ACHN (cell line): ENCODE results near the gene ARL5C.
"Not testable (repeated sequence)": the region's sequence is repeated elsewhere in the genome, so short reads cannot be mapped to it uniquely, and the experiment has no call there.

Experiments
- DNase-seq: peaks from one replicate; pipeline ENCODE4 v3.0.0-alpha.2; 2015
- in situ Hi-C: cut with HindIII; loops from 2 replicates; pipeline ENCODE4 v1.10.0; 2017; ENCODE audit warnings: low sequenced_read_pairs, low pct_ligation_motif_present, low pct_unique_long_range_greater_than_20kb

The ARL5C gene

DNA sequence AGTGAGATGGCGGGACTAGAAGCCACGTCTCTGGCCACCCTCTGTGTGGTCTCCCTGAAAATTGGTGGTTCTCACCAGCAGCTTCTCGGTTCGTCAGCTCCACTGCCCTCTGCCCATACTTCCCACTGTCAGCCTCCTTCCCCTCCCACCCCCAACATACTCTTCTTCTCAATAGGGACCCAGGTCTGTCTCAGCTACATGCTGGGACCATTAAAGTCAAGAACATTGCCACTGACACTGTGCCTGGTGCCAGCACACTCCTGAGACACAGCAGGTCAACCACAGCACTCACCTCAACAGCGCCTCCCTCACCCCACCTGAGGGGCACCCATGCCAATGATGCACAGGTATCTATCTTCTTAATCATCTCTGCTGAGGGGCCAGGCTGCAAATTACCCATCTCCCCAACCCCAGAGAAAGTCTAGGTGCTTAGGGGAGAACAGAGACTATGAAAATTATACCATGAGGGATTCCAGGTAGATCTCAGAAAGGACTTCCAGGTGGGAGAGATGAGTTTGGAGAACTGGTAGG lies 15.8 kb downstream of the ARL5C start:
- no peak for DNase-seq
- in situ Hi-C loops, result no loop called here

DNA sequence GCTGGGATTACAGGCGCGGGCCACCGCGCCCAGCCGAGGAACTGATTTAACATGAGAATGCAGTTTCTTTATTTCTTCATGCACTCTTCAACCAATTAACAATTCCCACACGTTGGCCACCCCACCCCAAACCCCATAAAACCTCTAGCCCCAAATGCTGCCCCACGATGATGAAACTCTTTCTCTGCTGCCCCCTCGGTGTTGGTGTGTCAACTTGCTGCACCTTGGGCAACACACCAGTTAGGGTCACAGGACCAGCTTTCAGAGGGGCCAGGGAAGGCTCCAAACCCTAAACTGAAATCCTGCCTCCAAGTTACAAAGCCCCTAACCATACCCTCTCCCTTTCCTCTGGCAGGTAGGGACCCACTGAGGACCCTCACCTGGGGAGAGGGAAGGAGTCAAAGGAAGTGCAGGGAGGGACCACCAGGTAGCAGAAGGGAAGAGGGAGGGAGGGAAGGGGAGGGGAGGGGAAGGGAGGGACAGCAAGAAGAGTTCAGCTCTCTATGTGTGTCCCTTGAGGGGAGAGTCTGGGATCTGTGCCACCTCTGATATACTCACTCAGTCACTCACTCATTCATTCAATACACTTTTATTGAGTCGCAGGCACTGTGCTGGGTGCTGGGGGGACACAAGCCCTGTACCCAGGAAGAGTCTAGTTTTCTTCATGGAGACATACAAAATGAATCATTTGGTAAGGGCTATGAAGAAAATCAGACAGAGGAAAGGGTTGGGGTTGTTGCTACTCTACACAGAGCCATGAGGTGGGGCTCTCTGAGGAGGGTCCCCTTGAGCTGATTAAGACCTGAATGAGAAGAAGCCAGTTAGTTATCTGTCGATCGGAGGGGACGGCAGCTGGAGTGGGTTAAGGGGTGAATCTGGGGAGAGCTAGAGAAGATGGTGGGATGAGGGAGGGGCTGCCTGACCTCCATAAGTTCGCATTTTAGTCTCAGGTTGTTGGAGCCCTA lies 18.5 kb downstream of the ARL5C start:
- DNase-seq, result no peak

GRCh38 chr17:39146273-39146672 lies 19.7 kb downstream of the ARL5C start:
- DNase-seq, result no peak
- in situ Hi-C loops, result no loop called here

More for the DNA sequence above, 18.5 kb downstream of the ARL5C start:
- in situ Hi-C loops, result no loop called here

- in situ Hi-C loops, result no loop called here
- DNase-seq, result no peak
Observed at GRCh38 chr17:39145143-39145542, 20.8 kb downstream of the ARL5C start.

DNA sequence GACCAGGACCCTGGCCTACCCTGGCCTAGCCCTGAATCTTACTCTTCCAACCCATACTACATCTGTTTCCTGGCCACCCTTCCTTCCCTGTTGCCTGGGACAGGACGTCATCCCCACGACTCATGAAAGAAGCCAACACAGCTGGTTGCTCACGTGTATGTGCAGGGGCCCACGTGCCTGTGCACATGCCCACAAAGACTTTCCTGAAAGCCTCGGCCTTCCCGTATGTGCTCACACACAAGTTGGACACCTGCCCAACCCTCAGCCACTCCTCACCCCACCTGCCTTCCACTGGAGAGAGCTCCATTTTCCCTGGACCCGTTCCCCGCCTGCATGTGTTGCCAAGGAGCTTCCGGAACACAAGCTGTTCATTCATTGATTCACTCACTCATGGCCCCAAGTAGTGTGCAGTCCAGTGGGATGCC lies 21.5 kb downstream of the ARL5C start:
- no peak for DNase-seq
- in situ Hi-C loops, result no loop called here

DNA sequence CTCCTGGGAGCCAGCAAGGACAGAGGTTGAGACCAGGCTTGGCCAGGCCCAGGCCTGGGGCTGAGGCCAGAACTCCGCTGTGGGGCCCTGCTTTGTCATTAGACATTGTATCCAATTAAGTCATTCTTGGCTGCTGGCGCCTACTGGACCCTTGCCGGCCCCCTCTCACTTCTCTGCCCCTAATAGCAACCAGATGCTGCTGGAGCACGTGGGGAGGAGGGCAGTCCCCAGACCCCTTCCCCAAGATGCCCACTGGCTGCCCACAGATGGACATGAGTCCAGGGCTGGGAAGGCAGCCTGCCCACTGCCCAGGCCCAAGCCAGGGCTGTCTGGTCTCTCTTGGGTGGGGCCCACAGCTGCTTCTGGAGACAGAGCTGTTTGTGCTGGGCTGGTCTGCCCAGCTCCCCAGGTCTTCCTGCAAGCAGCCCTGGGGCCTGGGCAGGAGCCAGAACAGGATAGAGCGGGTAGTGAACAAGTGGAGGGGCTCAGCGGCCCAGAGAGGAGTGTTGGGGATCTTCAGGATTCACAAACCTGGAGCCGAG lies 22.3 kb downstream of the ARL5C start:
- no peak for DNase-seq
- in situ Hi-C loops, result no loop called here

DNA sequence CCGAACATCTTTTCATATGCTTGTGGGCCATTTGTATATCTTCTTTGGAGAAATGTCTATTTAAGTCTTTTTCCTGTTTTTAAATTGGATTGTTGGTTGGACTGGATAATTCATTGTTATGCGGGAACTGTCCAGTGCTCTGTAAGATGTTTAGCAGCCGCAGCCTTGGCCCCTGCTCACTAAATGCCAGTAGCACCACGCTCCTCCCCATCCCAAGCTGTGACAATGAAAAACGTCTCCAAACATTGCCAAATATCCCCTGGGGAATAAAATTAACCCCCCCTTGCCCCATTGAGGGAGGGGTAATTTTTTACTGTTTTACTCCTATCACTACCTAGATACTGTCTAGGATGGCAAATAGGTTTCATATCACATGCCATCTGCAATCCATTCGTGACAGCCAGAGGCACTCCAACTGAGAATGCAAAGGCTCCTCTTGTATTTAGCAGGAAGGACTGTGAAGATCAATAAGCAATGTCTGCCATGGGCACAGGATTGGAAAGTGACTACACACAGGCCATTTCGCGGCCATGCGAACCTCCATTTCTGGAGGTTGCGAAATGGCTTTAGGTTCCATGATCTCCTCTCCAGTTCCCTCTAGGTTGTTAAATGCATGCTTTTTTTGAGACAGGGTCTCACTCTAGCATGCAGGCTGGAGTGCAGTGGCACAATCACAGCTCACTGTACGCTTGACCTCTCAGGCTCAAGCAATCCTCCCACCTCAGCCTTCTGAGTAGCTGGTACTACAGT lies 23.9 kb downstream of the ARL5C start:
- in situ Hi-C loops, result no loop called here

GRCh38 chr17:39141294-39141693 lies 24.7 kb downstream of the ARL5C start:
- in situ Hi-C loops, result no loop called here

More for the DNA sequence above, 23.9 kb downstream of the ARL5C start:
- DNase-seq, result no peak

GRCh38 chr17:39139561-39139960 lies 26.4 kb downstream of the ARL5C start:
- DNase-seq, result no peak
- in situ Hi-C loops, result no loop called here

More at GRCh38 chr17:39141294-39141693, 24.7 kb downstream of the ARL5C start:
- no peak for DNase-seq

DNA sequence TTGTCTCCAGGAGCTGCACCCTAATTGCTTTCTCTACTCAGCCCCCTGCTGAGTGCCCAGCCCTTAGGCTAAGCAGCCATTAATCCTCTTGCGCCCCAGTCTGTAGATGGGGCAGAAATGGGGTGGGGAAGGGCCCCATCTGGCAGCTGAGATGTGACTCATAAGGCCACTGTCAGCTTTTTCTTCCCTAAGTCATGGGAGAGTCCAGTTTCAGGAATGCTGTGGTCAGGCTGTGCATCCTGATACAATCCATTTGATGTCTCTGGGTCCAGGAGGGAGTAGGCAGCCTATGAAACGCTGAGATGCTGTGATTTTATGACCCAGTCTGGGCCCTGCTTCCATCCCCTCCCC lies 26.8 kb downstream of the ARL5C start:
- peak; percentile 75 for DNase-seq
- in situ Hi-C loops, result no loop called here

- in situ Hi-C loops, result no loop called here
- no peak for DNase-seq
Observed at GRCh38 chr17:39138431-39139160, 27.4 kb downstream of the ARL5C start.

- DNase-seq, result no peak
- in situ Hi-C loops, result no loop called here
Observed at GRCh38 chr17:39134878-39135277, 31.1 kb downstream of the ARL5C start.

GRCh38 chr17:39132192-39132610 lies 33.8 kb downstream of the ARL5C start:
- peak; percentile 41 for DNase-seq
- in situ Hi-C loops, result no loop called here

GRCh38 chr17:39131616-39132015 lies 34.3 kb downstream of the ARL5C start:
- in situ Hi-C loops, result no loop called here
- DNase-seq, result no peak

- DNase-seq, result no peak
- in situ Hi-C loops, result no loop called here
Observed at GRCh38 chr17:39130205-39130604, 35.8 kb downstream of the ARL5C start.

GRCh38 chr17:39129544-39129943 lies 36.4 kb downstream of the ARL5C start:
- DNase-seq, in situ Hi-C loops: not testable (repeated sequence)

DNA sequence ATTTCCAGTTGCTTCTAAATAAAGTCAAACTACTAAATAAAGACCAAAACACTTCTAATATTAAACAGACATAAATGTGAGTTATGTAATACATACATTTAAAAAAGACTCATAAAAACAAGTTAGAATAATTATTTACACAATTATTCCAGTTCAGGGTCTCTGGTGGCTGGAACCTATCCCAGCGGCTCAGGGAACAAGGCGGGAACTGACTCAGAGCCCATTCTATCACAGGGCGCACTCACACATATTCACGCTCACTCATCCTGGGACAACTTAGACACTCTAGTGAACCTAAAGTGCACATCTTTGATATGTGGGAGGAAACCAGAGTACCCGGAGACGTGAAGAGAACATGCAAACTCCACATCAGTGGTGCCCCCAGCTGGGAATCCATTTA lies 39.5 kb downstream of the ARL5C start:
- in situ Hi-C loops, result no loop called here

GRCh38 chr17:39125143-39125875 lies 40.7 kb downstream of the ARL5C start:
- no peak for DNase-seq
- in situ Hi-C loops, result no loop called here

More for the DNA sequence above, 39.5 kb downstream of the ARL5C start:
- no peak for DNase-seq
